NCI-H146 treated with DMSO at 0.1 percent for 48 hours (cell line): Measurements from ENCODE around the gene TTC6.
A peak's percentile ranks its signal among the peaks of the same experiment; 100 is the strongest.
"Not testable (repeated sequence)": the region's sequence is repeated elsewhere in the genome, so short reads cannot be mapped to it uniquely, and the experiment has no call there.

ENCODE experiments used
- DNase-seq: peaks from one replicate; lab custom pipeline; 2025; ENCODE audit not compliant: unreplicated experiment; lab: John Stamatoyannopoulos, UW

Gene TTC6, protein sequence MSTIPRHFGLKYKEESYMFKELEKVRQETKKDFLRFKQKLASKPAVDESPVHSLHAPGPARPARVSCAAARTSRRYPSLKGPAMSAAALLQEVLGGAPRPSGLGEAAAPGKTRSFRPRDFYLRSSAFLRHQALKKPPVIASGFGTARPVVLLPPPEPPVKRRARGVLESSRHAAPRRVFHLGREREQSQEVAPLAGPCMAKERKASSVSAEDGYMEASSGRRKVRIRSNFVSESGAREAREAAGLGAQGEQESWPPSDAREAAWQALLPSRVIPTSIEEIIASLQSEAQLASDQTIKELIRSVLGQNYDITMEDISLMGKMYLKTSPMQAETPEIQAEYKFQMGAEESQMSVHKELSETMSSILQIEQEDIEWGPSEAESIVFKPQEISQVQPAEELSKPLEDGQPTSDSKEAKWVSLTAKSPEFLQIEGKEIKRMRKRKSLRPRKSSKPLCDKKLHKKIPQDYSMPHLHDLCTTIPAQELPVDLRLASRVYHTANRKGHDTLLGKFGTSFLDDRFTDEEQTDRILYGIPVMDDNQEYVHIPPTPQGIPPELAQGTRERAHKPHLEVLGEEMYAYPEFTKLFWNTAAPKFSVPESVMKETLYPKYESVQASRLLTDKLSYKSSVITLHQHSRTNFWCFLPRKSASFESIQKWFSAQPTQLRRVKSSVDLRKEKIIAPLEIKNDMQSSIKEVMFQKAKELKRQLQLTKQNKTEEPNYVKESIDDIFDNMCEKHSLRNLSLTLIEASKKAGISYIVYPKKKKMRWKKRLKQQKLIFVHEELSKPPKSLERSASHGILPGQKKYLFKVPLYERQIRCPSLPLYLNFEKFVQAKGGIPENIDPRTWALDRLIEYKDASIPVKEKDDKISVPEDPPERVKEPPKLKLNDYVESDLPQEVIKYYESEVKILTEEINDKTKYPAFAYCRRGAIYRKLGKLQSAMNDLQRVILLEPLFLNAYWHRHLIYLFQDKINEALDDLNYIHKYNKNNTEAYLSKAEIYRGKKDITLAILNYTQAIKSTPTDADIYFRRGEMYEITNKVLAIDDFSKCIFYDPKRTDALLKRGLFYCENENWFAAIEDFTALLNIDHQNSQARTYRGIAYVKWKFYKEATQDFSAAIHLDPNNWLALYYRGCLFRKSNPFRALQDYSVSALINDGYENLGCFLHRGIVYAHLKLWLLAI (N-terminal part only)

DNA sequence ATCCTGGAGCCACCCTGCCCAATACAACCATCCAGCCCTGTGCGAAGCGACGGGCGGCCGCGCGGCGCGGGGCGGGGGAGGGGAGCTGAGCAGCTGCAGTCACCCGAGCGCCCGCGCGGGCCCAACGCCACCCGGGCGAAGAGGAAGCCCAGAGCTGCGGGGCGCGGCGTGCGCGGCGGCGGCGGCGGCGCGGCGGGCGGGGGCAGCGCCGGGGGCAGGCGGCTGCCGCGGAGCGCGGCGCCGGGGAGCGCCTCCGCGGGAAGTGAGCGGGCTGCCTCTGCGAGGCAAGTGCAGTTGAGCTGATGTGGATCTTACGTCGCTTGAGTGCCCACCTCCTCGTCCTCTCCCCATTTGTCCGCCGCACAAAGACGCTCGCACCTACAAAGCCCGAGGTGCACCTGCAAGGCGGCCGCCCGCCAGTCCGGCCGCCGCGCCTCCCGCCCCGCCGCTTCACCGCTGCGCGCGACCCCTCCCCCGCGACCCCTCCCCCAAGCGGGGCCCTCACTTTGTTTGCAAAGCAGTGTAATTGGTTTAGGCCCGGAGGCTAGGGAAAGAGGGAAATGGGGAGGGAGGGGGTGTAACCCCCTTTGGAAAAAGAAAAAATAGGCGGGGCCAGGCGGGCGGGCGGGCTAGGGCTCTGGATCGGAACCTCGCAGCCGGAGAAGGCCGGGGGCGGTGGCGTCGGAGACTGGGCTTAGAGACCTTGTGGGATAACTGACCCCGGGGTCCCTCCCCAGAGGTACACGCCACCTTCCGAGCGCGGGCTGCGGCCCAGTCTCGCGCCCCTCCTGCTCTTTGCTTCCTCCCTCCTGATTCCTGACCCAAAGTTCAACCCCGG lies at the start of gene TTC6, which contains the start of gene FOXA1:
TSS of gene TTC6 (plus strand) at position 659 of the 838 bp plus-strand sequence. CDS start 26,436 bp downstream, outside the sequence.
TSS of gene FOXA1 (minus strand) at position 279 of the 838 bp plus-strand sequence. CDS start at position 2, 277 bp downstream.
- peak; percentile 79 for DNase-seq

DNA sequence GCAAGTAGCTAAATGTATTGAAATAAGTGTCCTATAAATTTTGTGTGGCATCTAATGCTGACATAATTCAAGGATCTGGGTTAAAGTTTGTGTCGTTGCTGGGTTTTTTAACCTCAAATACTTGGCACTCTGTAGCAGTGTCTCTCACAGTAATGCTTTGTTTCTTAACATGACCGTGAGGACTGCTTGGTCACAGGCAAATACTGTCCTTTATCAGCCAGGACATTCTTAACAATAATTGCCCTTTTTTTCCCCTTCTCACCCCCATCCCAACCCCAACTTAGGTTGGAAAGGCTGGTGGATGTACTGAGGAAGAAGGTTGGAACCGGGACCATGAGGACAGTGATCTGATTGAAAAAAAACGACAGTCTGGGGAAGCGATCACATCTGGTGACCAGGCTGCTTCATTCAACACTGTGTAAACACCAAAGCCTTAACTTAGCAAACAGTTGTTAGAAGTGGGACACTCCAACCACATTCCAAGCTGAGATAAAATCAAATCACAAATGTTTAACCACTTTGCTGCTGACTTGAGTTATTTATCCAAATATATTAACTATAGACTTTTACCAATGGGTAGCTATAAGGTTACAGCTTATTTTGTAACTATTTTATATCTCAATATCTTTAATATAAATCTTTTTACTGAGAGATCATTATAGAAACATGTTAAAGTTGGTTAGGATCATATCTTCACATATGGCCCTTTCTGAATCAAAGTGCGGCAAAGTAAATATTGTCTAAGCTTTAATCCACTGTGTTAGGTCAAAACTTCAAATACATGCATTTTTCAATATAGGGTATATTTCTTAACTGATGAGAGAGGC lies 48.6 kb upstream of the TTC6 start:
- peak; percentile 53 for DNase-seq

DNA sequence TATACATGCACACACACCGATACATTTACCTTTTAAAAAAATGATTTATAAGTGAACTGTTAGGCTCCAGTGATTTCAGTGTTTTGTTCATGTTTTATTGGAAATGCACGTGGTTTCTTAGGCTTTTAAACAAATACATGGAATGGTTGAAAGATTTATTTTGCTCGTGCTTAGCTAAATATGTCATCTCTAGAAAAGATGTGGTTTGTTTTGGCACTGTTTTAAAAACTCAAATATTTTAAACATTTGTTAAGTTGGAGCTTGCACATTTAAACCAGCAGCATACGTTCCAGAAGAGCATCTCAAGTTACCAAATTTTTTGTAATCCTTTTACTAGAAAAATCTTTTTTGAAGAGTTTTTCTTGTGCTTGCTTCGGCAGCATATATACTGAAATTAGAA lies 44.9 kb upstream of the TTC6 start:
- DNase-seq = no peak

DNA sequence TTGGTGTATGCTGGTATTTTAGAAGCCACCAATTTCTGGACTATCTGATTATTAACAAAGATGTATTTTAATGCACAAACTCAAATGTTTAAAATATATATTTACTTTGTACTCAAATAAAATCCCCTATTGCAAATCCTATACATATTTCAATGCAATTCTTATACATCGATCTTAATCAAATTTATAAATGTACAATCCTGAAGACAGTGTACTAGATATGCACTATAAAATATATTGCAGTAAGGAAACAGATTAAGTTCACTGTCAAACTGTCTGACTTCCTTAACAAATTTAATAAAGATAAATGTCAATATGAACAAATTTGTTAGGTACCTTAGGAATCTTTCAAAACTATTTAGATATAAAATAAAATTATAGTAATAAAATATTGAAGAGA lies 44.3 kb upstream of the TTC6 start:
- DNase-seq = no peak

DNA sequence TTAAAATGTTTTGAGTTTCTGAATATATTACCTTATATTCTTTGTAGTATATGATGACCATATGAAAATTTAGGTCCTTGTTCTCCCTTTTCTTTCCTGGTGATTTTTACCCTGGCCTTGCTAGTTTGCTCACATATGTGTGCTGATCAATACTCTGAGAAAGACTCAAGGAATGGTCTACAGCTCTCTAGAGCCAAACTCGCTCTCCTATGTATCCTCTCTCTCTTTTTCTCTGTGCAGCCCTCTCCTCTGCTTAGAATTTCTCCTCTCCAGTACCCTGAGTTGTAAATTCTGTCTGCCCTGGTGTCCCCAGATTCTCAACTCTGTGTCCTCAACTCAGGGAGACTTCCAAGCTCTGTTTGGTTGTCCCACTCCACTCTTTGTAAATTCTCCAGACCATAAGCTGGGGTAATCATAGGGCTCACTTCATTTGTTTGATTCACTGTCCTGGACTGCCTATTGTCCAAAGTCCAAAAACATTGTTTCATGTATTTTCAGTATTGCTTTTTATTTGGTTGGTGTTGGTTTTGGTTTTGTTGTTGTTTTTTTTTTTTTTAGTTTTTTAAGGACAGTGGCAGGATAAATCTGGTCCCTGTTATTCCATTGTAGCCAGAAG lies 41.4 kb upstream of the TTC6 start:
- no peak for DNase-seq

DNA sequence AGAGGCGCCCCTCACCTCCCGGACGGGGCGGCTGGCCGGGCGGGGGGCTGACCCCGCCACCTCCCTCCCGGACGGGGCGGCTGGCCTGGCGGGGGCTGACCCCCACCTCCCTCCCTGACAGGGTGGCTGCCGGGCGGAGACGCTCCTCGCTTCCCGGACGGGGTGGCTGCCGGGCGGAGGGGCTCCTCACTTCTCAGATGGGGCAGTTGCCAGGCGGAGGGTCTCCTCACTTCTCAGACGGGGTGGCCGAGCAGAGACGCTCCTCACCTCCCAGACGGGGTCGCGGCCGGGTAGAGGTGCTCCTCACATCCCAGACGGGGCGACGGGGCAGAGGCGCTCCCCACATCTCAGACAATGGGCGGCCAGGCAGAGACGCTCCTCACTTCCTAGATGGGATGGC lies 39.8 kb upstream of the TTC6 start:
- not testable (repeated sequence) for DNase-seq

DNA sequence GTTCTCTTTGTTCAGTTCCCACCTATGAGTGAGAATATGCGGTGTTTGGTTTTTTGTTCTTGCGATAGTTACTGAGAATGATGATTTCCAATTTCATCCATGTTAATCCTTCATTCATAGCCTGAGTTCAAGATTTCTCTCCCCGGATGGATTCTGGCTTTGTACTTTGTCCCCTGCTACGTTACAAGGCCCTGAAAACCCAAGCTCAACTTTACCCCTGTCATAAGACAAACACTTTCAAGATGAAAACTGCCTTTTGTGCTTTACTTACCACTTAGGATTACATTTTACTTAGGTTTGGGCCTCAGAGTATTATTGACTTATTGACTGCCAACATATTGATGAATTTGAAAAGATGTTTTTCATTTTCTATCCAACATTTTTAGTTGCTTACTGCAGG lies 36.7 kb upstream of the TTC6 start:
- no peak for DNase-seq

DNA sequence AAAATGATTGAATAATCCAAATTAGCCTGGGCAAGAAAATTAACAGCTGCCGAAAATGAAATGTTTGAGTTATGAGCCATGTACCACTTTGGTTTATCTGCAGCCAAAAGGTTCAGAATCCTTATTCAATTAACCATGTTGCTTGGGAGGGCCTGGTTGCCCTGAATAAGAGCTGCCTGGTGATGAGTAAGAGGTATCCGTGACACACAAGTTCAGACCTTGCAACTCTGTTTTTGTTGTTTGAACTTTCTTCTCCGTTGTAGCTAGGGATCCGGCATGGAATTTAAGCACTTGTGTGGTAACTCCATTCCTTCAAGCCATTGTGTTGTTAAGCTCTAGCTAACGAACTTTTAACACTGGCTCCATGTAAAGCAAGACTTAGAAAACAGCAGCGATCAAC lies 36.0 kb upstream of the TTC6 start:
- no peak for DNase-seq

DNA sequence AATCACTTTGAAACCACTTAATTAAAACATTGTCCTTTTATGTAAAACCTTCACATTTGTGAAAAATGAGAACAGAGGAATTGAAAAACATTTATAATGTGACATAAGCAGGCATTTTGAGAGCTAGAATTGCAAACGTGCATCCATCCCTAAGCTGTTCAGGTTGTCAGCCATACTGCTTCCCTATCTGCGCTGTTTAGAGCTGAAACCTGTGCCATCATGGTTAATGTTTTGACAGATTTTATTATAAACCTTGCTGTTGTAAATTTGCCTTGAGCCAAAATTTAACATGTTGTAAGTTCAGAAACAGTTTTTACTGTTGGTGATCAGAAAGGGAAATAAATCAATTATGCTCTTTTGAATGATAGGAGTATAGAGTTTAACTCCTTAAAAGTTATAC lies 32.2 kb upstream of the TTC6 start:
- DNase-seq = no peak

DNA sequence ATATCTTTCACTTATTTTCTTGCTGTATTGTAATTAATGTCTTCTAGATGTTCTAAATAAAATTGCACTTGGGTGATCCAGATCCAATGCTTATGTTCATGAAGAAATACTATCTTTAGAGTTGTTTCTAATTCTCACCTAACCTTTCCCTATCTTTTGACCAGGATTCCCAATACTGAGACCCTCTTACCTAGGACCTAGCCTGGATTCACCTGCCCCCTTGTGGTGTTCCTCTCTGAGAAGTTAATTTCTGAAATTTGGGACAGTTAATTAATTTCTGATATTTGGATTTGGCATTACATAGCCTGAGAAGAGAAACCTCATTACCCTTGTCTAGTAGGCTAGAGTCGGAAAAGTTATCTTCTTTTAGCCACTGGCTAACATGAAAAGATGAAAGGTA lies 29.9 kb upstream of the TTC6 start:
- peak; percentile 8 for DNase-seq

DNA sequence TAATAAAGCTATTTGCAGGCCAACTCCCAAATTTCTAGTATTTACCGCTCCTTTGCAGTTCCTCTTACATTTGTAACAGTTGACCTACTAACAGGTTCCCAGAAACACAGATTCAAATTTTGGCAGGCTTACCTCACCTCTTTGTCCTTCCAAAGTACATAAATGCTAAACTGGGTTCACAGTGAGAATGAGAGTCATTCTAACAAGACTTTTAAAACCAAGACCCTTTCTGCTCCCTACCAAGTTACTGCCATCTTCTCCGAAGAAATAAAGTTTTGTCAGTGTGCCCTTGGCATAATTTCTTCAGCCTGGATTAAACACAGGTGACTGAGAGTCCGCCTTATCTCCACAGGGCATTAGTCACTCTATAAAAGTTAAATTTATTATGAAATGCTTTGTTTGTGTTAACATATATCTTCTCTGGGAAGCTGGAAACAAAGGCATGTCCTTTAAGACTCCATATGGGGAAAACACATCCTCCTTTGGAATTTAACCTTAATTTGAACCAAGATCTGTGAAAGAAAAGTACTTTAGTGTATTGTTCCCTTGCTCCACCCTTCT lies 28.5 kb upstream of the TTC6 start:
- no peak for DNase-seq

DNA sequence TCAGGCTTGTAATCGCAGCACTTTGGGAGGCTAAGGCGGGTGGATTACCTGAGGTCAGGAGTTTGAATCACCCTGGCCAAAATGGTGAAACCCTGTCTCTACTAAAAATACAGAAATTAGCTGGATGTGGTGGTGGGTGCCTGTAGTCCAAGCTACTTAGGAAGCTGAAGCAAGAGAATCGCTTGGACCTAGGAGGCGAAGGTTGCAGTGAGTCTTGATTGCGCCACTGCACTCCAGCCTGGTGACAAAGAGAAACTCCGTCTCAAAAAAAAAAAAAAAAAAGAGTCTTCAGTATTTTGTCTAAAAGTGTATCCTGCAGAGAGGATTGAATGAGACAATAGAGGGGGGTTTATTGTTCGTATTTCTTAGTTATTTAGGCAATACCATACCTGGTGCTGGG lies 25.7 kb upstream of the TTC6 start:
- no peak for DNase-seq

DNA sequence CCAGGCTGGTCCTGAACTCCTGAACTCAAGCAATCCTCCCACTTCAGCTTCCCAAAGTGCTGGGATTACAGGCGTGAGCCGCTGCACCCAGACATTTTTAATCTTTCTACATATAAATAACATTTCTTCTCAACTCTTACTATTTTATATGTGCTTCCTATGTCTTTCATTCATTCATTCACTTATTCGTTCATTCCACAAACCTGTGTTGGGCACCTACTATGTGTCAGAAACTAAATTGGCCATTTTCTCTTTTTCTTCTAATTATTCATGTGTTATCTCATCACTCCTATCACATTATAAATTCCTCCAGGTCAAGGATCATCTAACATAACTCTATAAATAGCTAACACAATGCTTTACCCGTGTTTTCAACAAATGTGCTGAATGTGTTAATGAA lies 24.0 kb upstream of the TTC6 start:
- DNase-seq = no peak

DNA sequence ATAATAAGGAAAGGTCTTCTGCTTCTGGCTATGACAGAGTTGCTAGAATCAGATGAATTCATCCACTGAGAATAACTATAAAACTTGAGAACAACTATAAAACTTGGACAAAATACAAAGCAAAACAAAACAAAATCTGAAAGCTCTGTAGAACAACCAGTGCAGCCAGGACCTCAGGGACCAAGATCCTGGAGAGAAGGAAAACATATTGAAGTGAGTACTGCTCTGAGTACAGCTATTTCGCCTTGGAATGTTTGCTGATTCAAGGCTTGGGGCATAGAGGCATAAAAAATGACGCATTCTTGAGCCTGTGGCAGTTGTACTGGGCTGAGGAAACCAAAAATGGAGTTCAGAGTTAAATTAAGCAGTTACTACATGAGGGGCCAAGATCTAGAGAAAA lies 22.1 kb upstream of the TTC6 start:
- no peak for DNase-seq

DNA sequence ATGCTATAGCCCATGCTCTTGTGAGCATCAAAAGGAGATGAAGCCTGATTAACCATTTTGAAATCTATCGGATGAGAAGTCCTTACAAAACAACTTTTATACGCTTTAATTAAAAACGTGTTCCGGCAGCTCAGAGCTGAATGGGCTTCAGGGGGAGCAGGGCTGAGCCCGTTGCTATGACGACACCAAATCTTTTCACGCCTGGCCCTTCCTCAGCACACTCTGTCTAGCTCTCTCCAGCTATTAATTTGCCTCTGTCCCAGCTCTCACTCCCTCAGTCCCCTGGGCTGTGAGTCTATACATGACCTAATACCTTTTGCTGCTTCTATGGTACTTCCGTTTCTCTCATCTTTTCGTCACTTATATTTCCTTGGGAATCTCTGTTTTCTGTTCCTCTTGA lies 16.2 kb upstream of the TTC6 start:
- DNase-seq = peak; percentile 16

DNA sequence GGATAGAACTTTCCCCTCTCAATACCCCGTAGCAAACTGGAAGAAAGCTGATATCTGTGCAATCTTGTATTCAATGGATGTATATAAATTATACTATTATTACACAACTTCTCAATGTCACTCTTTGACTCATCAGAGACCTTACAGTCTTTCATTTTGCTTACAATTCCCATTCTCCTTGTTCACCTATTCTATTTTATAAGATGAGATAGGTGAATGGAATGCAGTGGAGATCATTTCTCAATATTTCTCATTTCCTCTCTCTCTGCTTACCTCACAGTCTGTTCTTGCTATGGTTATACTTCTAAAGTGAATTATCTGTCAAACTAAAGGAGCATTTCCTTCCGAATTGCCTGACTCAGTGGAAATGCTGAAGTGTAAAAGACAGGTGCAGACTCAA lies 15.3 kb upstream of the TTC6 start:
- no peak for DNase-seq

DNA sequence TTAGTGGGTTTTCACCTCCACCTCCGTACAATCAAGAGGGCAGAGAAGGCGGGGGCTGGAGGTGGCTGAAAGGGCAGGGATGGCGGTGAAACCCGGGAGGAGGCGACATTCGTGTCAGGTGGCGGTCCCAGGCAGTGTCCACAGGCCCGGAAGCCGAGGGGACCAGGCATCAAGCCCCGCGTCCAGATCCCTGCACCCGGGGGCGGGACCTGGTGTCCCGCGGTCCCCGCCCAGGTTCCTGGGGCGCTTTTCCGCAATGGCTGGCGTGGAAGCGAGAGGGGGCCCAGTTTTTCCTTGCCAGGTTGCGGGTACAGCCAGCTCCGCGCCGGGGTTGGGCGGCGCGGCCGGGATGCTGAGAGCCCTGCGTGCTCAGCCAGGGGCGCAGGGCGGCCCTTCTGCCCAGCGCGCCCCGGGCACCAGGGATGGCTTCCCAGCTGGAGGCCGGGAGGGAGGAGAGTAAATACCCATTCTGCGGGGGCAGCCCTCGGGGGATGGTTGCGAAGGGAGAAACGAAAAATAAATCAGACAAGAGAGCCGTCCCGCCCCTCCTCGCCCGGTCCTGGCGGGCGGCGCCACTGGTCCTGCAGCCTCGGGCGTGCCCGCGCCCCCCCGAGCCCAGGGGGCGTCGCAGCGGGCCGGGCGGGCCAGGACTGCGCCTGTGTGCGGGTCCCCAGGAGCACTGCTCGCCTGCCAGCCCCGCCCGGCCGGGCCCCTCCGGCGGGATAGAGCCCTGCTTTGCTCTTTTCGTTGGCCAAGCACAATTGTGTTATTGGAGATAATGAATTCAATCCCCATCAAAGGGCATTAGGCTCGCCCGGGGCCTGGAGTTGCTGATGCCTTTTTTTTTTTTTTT lies 11.8 kb upstream of the TTC6 start:
- DNase-seq = peak; percentile 78
